HUDEP-2 (cell line): ENCODE results near the gene TMEM106C.

Experiments used
- DNase-seq, 76 experiments: peaks; one replicate each; lab custom pipeline; 2025; ENCODE audit not compliant: unreplicated experiment in 76 of 76; lab: John Stamatoyannopoulos, UW

TMEM106C gene

GRCh38 chr12:48010366-48010970 lies 47.1 kb downstream of the TMEM106C start:
- no peak for DNase-seq

DNA sequence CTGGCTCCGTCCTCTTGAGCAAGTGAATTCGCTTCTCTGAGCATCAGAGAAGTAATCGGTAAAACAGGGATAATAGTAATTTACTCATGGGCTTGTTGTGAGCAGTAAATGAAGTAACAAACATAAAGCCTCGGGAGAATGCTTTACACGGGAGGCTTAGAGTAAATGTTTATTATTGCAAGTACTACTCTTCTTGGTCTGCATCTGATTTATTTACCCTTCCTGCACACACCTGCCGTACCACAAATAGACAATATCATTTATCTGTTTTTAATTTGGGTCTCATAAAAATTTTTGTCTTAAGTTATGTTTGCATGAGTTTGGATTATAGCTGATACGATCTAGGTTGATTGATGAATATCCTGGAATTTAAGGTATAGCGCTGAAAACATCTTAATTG lies 48.7 kb downstream of the TMEM106C start:
- DNase-seq: no peak

- DNase-seq: no peak
Observed at GRCh38 chr12:48013287-48013686, 49.9 kb downstream of the TMEM106C start.

GRCh38 chr12:48015129-48015528 lies 51.7 kb downstream of the TMEM106C start:
- no peak for DNase-seq

GRCh38 chr12:48015954-48016353 lies 52.6 kb downstream of the TMEM106C start:
- no peak for DNase-seq

GRCh38 chr12:48016373-48017020 lies 53.1 kb downstream of the TMEM106C start:
- DNase-seq: no peak

- DNase-seq: no peak
Observed at GRCh38 chr12:48017496-48017895, 54.1 kb downstream of the TMEM106C start.

GRCh38 chr12:48017921-48018617 lies 54.7 kb downstream of the TMEM106C start:
- no peak for DNase-seq
